GM18505 (cell line): ENCODE measurements around the gene REPS2.

ENCODE experiments used
- ATAC-seq: cut with Tn5 transposase; IDR thresholded peaks from one replicate; pipeline ENCODE4 v1.9.1; 2021; ENCODE audit not compliant: unreplicated experiment
- POLR2A ChIP-seq: IDR thresholded peaks from 4 replicates; pipeline ENCODE4 v1.6.1; 2011; ENCODE audit warnings: borderline replicate concordance; ENCODE audit not compliant: insufficient read depth, insufficient read length; ENCODE audit errors: extremely low read depth

Gene REPS2

DNA sequence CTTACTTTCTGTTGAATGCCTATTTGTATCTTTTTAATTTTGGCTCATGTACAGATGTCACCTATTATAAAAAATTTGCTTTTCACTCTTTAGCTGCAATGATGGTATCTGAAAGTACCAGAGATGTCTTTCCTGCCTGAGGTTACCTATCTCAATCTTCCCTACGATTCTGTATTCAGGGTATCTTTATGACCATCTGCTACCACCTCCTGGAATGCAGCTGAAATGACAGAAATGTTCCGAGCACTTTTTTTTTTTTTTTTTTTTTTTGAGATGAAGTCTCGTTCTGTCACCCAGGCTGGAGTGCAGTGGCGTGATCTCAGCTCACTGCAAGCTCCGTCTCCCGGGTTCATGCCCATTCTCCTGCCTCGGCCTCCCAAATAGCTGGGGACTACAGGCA, 136.4 kb downstream of the REPS2 start:
- ATAC-seq, result no peak
- no peak for TF ChIP-seq POLR2A

DNA sequence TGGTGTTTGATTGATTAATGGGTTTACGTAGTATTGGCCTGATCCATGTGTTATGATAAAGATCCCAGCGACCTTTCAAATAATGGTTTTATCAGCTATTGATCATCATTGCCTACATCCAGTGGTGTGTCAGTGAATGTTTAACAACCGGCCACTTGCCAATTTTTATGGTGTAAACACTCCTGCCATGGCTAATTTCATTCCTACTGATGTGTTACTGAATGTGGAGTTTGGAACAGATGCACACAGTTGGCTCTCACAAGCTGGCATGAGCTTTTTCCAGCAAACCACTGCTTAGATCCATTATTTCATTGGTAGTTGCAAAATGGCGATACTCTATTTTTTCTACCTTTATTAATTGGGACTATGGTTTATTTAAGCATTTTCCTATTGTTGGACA, 139.9 kb downstream of the REPS2 start:
- no peak for TF ChIP-seq POLR2A

DNA sequence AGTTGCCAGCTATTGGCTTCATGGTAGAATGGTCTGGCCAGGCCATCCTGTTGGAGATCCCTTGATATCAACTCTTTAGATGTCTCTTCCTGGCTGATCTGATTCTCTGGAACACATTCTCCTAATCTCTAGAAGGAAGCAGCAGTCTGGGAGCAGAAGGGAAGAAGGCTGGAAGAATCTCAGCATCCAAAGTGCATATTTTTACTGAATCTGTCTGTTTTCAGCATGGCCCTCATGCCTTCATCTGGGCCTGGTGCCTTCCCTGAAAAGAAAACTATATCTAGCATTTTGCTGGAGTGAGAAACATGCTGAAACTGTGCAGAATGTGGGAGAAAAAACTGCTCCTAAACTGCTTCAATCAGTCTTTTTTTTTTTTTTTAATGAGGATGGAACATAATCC, 148.7 kb downstream of the REPS2 start:
- TF ChIP-seq POLR2A, result no peak
- no peak for ATAC-seq

More for the DNA sequence above, 139.9 kb downstream of the REPS2 start:
- ATAC-seq, result no peak

DNA sequence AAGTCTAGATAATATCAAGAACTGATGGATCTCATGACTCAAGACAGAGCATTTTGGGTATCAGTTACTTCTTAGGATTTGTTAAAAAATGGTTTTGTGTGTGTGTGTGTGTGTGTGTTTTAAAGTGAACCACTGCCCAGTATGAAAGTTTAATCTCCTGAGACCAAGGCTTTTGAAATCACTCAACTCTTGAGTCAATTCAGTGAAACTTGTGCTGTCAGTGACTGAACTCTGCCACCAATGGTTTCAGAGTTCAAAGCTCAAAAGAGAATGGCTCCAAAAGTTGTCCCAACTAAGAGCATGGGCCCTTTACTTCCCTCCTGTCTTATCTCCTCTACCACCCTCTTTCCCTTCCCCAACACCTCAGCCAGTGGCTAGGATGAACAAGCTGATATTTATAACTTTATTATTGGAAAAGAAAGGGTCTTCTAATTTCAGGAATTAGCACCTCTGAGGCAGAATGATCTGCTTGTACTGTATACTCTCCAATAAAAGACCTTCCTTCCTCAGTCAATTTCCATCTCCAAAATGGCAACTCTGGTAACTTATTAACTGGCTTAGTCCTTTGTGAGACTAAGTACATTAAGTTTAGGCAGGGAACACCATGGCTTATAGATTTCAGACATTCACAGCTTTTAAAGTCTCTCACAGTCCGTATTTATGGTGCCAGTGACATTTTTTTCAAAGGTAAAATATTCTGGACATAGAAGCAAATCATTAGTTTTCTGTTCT, 152.2 kb downstream of the REPS2 start:
- no peak for TF ChIP-seq POLR2A
- no peak for ATAC-seq

DNA sequence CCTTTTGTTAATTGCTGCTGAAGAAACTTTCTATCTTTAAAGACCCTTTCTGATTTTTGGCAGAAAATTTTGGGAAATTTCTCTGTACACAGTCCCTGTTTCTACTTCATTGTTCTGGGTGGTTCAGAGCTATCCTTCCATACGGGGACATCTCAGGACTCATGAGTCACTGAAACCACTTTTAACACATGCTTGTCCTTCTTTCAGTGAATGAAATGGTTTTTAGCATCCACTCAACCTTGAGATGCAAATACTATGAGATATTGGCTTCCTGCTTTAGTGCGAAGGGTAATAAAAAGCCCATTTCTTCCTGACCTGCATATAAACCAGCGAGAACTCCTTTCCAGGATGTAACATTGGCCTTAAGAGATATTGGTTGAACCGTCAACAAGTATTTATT, 158.0 kb downstream of the REPS2 start:
- ATAC-seq, result no peak
- TF ChIP-seq POLR2A, result no peak

DNA sequence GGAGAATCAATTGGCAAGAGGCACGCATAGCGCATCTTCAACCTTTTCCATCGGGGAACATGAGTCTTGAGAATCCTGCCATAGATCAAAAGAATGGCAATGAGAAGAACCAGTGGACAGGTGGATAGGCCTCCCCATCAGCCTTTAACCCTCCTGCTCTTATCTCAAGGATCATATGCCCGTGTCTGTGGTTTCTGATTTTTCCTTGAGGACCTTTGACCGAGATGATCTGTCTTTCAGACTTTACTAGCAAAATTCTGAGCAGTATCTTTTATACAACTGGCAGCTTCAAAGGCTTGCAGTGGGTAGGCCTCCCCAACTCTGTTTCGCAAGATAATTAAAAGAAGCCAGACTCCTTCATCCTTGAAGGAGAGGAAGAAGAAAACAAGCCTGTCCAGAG, 174.4 kb downstream of the REPS2 start:
- no peak for ATAC-seq
- no peak for TF ChIP-seq POLR2A

DNA sequence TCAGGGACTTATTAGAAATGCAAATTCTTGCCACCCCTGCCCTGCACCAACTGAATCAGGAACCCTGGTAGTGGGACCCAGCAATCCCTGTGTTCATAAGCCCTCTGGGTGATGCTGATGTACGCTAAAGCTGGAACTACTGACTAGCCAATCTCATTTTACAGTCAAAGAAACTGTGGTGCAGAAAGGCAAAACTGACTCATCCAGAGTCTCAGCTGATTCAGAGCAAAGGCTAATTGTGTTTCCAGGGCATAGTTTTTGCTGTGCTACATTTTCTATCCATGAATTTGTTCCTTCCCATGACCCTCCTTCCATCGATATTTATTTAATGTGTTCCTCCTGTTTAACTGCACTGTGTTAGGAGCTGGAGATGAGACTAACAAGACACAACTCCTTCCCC, 207.5 kb downstream of the REPS2 start:
- TF ChIP-seq POLR2A, result no peak
- no peak for ATAC-seq

DNA sequence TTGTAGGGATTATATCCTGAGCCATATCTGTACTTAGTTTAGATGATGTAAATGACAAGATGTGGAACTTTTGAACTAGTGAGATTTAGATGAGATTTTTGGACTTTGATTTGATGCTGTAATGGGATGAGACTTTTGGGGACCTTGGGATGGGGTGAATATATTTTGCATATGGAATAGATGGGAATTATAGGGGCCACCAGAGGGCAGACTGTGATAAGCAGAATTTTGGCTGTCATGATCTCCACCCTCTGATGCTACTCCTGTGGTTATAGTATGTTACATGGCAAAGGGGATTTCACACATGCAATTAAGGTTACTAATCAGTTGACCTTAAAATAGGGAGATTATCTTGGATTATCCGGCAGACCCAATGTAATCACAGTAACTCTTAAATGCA, 214.5 kb downstream of the REPS2 start:
- no peak for TF ChIP-seq POLR2A
- ATAC-seq, result no peak

DNA sequence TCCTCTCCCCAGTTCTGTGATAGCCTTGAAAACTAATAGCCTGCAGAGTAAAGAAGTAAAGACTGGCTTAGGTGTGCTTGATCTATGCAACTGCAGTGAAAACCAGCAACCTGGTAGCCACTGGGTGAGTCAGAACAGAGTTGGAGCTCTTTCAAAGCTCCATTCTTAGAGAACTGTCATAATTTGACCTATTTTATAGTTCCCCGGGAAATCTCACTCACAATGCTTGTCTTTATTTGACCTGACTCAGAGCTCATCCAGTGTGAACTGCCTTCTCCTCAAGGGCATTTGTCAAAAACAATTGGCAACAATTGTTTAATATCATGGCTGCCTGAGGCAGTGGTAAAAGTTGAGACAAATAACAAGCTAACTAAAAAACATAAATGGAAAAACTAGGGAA, 215.5 kb downstream of the REPS2 start:
- no peak for ATAC-seq
- no peak for TF ChIP-seq POLR2A

DNA sequence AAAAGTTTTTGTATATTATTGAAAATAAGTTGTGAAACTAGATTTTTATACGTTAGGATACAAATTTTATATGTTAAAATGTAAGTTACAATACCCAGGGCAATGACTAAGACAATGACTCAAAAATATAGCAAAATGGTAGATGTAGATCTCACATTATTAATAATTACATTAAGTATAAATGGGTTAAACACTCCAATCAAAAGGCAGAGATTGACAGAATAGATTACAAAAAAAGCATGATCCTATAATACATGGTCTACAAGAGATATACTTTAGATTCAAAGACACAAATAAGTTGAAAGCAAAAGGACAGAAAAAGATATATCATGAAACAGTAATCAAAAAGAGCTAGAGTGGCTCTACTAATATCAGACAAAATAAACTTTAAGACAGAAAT, 217.6 kb downstream of the REPS2 start:
- no peak for ATAC-seq
- TF ChIP-seq POLR2A, result no peak

DNA sequence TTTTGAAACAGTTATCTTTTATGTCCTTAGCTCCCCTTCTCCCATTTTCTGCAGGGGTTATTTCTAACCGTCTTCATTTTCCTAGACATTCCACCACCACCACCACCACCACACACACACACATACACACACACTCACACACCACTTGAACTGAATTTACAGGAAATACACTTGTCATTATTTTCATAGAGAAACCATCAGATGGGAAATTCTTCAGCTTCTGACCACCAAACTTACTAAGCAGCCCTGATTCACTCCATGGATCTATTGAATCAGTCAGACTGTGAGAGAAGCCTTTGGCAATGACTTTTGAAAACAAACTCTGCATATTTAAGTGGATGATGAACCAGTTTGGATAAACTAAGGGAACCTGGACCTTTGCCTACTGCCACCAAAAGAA, 218.5 kb downstream of the REPS2 start:
- ATAC-seq, result no peak
- no peak for TF ChIP-seq POLR2A

DNA sequence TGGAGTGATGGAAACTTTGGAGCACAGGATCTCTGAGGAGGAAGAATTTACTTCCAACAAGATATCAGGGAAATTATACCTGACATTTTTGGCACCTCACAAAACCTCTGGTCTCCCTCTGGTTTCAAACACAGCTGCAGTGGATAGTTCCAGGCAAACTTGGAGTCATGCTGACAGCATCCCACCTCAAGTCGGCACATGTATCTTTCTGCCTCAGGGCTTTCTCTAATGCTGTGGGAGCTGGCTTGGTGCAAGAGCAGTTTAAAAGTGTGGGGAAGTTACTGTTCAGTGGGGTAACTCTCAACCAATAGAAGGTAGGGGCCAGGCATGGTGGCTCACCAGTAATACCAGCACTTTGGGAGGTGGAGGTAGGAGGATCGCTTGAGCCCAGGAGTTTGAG, 221.5 kb downstream of the REPS2 start:
- no peak for ATAC-seq
- TF ChIP-seq POLR2A, result no peak

DNA sequence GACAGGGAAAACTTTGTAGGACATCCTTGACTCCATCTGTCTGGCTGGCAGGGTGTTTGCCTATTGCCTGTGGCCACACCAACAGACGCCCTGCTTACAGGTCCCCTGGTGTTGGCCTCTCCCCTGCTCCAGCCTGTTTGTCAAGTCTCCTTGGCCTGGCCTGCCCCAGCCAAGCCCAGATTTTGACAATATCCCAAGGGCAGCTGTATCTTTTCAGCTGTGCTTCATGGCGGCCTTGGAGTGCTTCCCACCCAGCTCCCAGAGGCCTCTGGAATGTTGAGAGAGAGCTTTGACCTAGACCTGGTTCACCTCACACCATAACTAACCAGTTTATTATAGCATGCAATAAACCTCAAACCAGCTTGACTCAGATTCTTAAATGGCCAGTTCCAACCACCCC, 224.5 kb downstream of the REPS2 start:
- no peak for TF ChIP-seq POLR2A
- no peak for ATAC-seq

DNA sequence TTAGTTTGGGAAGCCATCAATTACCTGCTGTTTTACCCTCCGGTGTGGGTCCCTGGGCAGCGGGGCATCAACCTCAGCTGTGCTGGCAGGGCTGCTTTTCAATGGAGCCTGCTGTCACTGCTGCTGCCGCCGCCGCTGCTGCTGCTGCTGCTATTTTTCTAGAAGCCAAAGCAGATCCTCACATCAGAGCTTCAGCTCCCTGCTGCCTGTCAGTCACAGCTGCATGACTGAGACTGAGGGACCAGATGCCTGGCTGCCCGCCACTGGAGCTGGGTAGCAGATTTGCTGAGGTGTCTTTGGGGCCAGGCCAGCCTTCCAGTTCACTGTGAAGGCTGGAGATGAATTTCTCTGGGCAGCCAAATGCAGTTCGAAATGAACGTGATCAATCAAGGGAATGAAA, 228.2 kb downstream of the REPS2 start:
- ATAC-seq, result no peak
- no peak for TF ChIP-seq POLR2A

DNA sequence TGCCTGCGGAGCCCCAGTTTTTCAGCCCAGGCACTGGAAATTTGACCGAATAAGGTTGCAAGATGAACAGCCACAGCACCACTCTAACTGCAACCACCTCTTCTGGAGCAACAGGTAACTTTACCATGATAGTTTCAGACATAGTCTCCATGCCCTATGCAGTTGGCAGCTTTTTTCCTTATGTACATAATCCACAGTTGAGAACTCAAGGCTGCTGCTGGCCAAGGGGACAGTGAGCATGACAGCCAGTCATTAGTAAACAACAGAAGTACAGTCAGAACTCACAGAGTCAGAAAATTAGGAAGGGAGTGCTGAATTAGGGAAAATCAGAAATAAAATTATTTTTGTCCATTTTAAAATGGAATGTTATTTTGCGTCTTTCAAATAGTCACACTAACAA, 235.9 kb downstream of the REPS2 start:
- no peak for ATAC-seq
- no peak for TF ChIP-seq POLR2A
